PFSK-1 (cell line): Measurements from ENCODE around the gene OBI1.

Source experiments
- POLR2AphosphoS5 ChIP-seq: IDR thresholded peaks from 2 replicates; pipeline ENCODE4 v1.6.1; 2012; ENCODE audit warnings: low read depth, mild to moderate bottlenecking, control low read depth, low read length, moderate library complexity
- SIN3A ChIP-seq: IDR thresholded peaks from 2 replicates; pipeline ENCODE4 v1.6.1; 2012; ENCODE audit warnings: mild to moderate bottlenecking, low read length, moderate library complexity, borderline replicate concordance; ENCODE audit not compliant: insufficient read depth
- TAF1 ChIP-seq: IDR thresholded peaks from 2 replicates; pipeline ENCODE4 v1.6.1; 2012; ENCODE audit warnings: low read length, control low read depth, borderline replicate concordance; ENCODE audit not compliant: insufficient read depth

DNA sequence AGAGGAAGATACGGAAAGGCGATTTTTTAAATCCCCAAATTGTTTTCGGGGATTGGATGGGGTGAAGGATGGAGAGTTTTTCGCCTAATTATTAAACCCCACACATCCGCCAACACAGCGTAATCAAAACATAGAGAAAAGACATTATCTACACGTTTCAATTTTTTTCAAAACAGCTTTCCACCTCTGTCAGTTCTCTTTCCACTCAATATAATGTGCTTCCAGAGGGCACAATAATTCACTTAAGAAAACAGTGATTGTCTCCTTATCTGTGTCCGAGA lies 435 bp upstream of the OBI1 start:
- TF ChIP-seq TAF1 (no peak), POLR2AphosphoS5 (no peak), SIN3A (no peak)
